MM.1S (cell line): Measurements from ENCODE around the gene PNPLA3.

Source experiments
- DNase-seq: peaks from one replicate; pipeline ENCODE4 v3.0.0-alpha.2; 2015
- H2AFZ ChIP-seq: fragments of 300-600 bp; sonication (generic); 2 replicates; pipeline ENCODE4 v1.6.0; 2016; ENCODE audit warnings: antibody characterized with exemption, low read length
- H3F3A ChIP-seq: fragments of 300-600 bp; sonication (generic); 2 replicates; pipeline ENCODE4 v1.6.1; 2016; ENCODE audit warnings: mild to moderate bottlenecking, antibody characterized with exemption, low read length, moderate library complexity, mixed read lengths; ENCODE audit not compliant: insufficient read depth
- H3K27ac ChIP-seq: fragments of 300-600 bp; sonication (generic); 2 replicates; pipeline ENCODE4 v1.5.1; 2016; ENCODE audit warnings: mild to moderate bottlenecking, low read length
- H3K27me3 ChIP-seq: fragments of 300-600 bp; sonication (generic); replicated peaks from 2 replicates; pipeline ENCODE4 v1.6.0; 2016; ENCODE audit warnings: low read length; ENCODE audit not compliant: insufficient read depth
- H3K36me3 ChIP-seq: fragments of 300-600 bp; sonication (generic); replicated peaks from 2 replicates; pipeline ENCODE4 v1.6.1; 2016; ENCODE audit warnings: mild to moderate bottlenecking, low read length, mixed read lengths; ENCODE audit not compliant: insufficient read depth
- H3K4me1 ChIP-seq: fragments of 300-600 bp; sonication (generic); 2 replicates; pipeline ENCODE4 v1.6.1; 2016; ENCODE audit warnings: low read length, mixed read lengths
- H3K4me2 ChIP-seq: fragments of 300-600 bp; sonication (generic); 2 replicates; pipeline ENCODE4 v1.6.0; 2016; ENCODE audit warnings: low read depth, low read length
- H3K4me3 ChIP-seq: fragments of 300-600 bp; sonication (generic); 2 replicates; pipeline ENCODE4 v1.5.1; 2016; ENCODE audit warnings: low read length, mixed read lengths
- H3K79me2 ChIP-seq: fragments of 300-600 bp; sonication (generic); 2 replicates; pipeline ENCODE4 v1.6.1; 2016; ENCODE audit warnings: mixed run types, low read length, mixed read lengths
- H3K9ac ChIP-seq: fragments of 300-600 bp; sonication (generic); 2 replicates; pipeline ENCODE4 v1.6.1; 2016; ENCODE audit warnings: low read length, mixed read lengths
- H3K9me2 ChIP-seq: fragments of 300-600 bp; sonication (generic); replicated peaks from 2 replicates; pipeline ENCODE4 v1.6.1; 2016; ENCODE audit warnings: mild to moderate bottlenecking, low read length, mixed read lengths; ENCODE audit not compliant: insufficient read depth
- H3K9me3 ChIP-seq: fragments of 300-600 bp; sonication (generic); replicated peaks from 2 replicates; pipeline ENCODE4 v1.6.1; 2016; ENCODE audit warnings: mild to moderate bottlenecking, low read length, mixed read lengths; ENCODE audit not compliant: insufficient read depth
- H4K20me1 ChIP-seq: fragments of 300-600 bp; sonication (generic); 2 replicates; pipeline ENCODE4 v1.6.1; 2016; ENCODE audit warnings: mild to moderate bottlenecking, low read length, moderate library complexity, mixed read lengths; ENCODE audit not compliant: insufficient read depth
- CTCF ChIP-seq: fragments of 300-600 bp; sonication (generic); IDR thresholded peaks from 2 replicates; pipeline ENCODE4 v1.5.1; 2016; ENCODE audit warnings: antibody characterized with exemption, low read length, mixed read lengths
- EZH2 ChIP-seq: fragments of 300-600 bp; sonication (generic); optimal IDR thresholded peaks from 2 replicates; pipeline ENCODE3; 2017; ENCODE audit warnings: low read depth, mild to moderate bottlenecking, antibody characterized with exemption, low read length, mixed read lengths
- EZH2phosphoT487 ChIP-seq: fragments of 300-600 bp; sonication (generic); IDR thresholded peaks from 2 replicates; pipeline ENCODE4 v1.6.1; 2018; ENCODE audit warnings: antibody characterized with exemption, low read length

PNPLA3 gene

GRCh38 chr22:43885786-43886185, 37.8 kb upstream of the PNPLA3 start:
- Histone ChIP-seq H4K20me1 (no peaks in the 10 kb centered on the region), H2AFZ (no peak overlapping the region), H3K27me3 (peaks cover 64% of the 10 kb centered on the region), H3F3A (no peaks in the 10 kb centered on the region; the same call in 1 of the 2 replicates), H3K9ac (no peak overlapping the region), H3K79me2 (no peaks in the 10 kb centered on the region), H3K9me3 (no peaks in the 10 kb centered on the region), H3K4me3 (no peak overlapping the region), H3K4me1 (peaks cover 7% of the 10 kb centered on the region; the same call in 1 of the 2 replicates), H3K36me3 (no peaks in the 10 kb centered on the region), H3K27ac (no peak overlapping the region), H3K9me2 (no peaks in the 10 kb centered on the region), H3K4me2 (no peak overlapping the region)
- DNase-seq, result no peak
- TF ChIP-seq EZH2 (no peak), CTCF (no peak), EZH2phosphoT487 (no peak)

GRCh38 chr22:43886231-43886630, 37.4 kb upstream of the PNPLA3 start:
- no peaks in the 10 kb centered on the region for H3K9me3 ChIP-seq
- no peak for DNase-seq
- no peaks in the 10 kb centered on the region for H4K20me1 ChIP-seq
- H3K9ac ChIP-seq, result no peak overlapping the region
- no peak for TF ChIP-seq EZH2
- TF ChIP-seq EZH2phosphoT487, result no peak
- TF ChIP-seq CTCF, result no peak
- no peak overlapping the region for H2AFZ ChIP-seq
- H3K36me3 ChIP-seq, result no peaks in the 10 kb centered on the region
- H3K27ac ChIP-seq, result no peak overlapping the region
- peaks cover 68% of the 10 kb centered on the region for H3K27me3 ChIP-seq
- no peaks in the 10 kb centered on the region; the same call in 1 of the 2 replicates for H3F3A ChIP-seq
- H3K4me1 ChIP-seq, result peaks cover 7% of the 10 kb centered on the region; the same call in 1 of the 2 replicates
- no peaks in the 10 kb centered on the region for H3K9me2 ChIP-seq
- H3K4me2 ChIP-seq, result no peak overlapping the region
- no peaks in the 10 kb centered on the region for H3K79me2 ChIP-seq
- no peak overlapping the region for H3K4me3 ChIP-seq

- Histone ChIP-seq H3K36me3 (no peaks in the 10 kb centered on the region), H3K4me2 (no peak overlapping the region), H3K79me2 (no peaks in the 10 kb centered on the region), H2AFZ (no peak overlapping the region), H3K27ac (no peak overlapping the region), H3K9me3 (no peaks in the 10 kb centered on the region), H4K20me1 (no peaks in the 10 kb centered on the region), H3K9me2 (no peaks in the 10 kb centered on the region), H3F3A (no peaks in the 10 kb centered on the region; the same call in 1 of the 2 replicates), H3K27me3 (peaks cover 73% of the 10 kb centered on the region), H3K4me3 (no peak overlapping the region), H3K4me1 (peaks cover 7% of the 10 kb centered on the region; the same call in 1 of the 2 replicates), H3K9ac (no peak overlapping the region)
- TF ChIP-seq EZH2phosphoT487 (no peak), EZH2 (no peak), CTCF (no peak)
- DNase-seq, result no peak
These were observed 36.2 kb upstream of the PNPLA3 start for GRCh38 chr22:43887391-43887790.
